HG03442 (cell line): ENCODE measurements around the gene ZC3H6.
A peak's percentile ranks its signal among the peaks of the same experiment; 100 is the strongest.

Experiments
- ATAC-seq: cut with Tn5 transposase; IDR thresholded peaks from one replicate; pipeline ENCODE4 v1.9.1; 2021; ENCODE audit warnings: mild to moderate bottlenecking, moderate library complexity; ENCODE audit not compliant: unreplicated experiment

The ZC3H6 gene, protein sequence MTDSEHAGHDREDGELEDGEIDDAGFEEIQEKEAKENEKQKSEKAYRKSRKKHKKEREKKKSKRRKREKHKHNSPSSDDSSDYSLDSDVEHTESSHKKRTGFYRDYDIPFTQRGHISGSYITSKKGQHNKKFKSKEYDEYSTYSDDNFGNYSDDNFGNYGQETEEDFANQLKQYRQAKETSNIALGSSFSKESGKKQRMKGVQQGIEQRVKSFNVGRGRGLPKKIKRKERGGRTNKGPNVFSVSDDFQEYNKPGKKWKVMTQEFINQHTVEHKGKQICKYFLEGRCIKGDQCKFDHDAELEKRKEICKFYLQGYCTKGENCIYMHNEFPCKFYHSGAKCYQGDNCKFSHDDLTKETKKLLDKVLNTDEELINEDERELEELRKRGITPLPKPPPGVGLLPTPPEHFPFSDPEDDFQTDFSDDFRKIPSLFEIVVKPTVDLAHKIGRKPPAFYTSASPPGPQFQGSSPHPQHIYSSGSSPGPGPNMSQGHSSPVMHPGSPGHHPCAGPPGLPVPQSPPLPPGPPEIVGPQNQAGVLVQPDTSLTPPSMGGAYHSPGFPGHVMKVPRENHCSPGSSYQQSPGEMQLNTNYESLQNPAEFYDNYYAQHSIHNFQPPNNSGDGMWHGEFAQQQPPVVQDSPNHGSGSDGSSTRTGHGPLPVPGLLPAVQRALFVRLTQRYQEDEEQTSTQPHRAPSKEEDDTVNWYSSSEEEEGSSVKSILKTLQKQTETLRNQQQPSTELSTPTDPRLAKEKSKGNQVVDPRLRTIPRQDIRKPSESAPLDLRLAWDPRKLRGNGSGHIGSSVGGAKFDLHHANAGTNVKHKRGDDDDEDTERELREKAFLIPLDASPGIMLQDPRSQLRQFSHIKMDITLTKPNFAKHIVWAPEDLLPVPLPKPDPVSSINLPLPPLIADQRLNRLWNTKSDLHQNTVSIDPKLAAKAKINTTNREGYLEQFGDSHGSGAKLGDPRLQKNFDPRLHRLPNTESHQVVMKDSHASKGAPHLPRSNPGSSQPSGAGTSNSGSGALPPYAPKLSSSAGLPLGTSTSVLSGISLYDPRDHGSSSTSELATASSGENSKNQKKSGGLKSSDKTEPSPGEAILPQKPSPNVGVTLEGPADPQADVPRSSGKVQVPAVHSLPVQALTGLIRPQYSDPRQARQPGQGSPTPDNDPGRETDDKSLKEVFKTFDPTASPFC

GRCh38 chr2:112275311-112275886, at the start of gene ZC3H6:
Gene ZC3H6 (plus strand): TSS chr2:112275597. CDS start chr2:112275995, 398 bp downstream.
- peak; percentile 94 for ATAC-seq

DNA sequence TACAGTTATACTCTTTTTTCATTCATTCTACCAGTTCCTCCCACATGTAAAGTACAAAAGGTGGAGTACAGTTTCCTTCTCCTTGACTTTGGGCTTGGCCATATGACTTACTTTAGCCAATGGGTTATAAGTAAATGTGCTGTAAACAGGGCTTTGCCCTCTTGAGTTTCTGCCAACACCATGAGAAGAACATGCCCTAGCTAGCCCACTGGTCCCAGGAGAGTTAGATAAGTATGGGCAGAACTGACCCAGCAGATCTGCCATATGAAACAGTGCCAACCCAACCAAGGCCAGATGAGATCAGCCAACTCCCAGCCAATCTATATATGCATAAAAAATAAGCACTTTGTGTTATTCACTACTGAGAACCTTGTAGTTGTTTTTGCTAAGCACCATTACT, 46.0 kb upstream of the ZC3H6 start:
- no peak for ATAC-seq

DNA sequence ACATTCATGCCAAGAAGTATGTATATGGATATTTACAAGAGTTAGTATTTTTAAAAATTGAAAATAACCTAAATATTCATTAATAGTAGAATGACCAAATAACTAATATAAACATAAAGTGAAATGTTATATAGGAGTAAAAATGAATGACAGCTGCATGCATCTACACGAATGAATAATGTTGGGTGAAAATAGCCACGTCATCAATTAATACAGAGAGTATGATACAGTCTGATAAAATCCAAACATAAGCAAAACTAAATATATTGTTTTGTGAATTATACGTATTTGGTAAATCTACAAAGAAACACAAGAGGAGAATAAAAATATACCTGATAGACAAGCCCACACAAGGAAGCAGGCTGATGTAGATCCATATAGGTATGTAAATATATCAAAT, 45.0 kb upstream of the ZC3H6 start:
- no peak for ATAC-seq

- no peak for ATAC-seq
These were observed 35.5 kb upstream of the ZC3H6 start for GRCh38 chr2:112239862-112240261.

DNA sequence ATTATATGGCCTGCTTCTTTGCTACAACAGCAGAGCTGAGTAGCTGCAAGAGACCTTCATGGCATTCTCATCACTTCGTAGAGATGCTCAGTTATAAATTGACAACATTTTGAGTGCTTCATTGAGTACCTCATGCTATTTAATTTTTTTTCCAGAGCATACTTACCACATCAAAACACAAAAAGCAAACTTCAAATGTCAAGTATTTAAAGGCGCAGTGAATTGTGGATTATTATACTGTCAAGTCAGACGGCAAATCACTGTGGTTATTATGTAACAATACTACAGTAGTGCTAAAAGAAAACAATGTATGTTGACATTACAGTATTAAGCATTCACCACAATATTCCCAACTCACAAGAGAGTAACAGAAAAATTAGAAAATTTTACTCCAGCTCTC, 33.0 kb upstream of the ZC3H6 start:
- ATAC-seq: no peak

GRCh38 chr2:112243233-112243632, 32.2 kb upstream of the ZC3H6 start:
- no peak for ATAC-seq

DNA sequence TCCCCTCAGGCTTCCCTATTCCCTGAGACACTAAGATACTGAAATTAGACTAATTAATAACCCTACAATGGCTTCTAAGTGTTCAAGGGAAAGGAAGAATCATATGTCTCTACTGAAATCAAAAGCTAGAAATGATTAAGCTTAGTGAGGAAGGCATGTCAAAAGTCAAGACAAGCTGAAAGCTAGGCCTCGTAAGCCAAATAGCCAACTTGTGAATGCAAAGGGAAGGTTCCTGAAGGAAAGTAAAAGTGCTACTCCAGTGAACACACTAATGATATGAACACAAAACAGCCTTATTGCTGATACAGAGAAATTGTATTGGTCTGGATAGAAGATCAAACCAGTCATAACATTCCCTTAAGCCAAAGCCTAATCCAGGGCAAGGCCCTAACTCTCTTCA, 30.5 kb upstream of the ZC3H6 start:
- ATAC-seq: no peak

GRCh38 chr2:112251271-112251670, 24.1 kb upstream of the ZC3H6 start:
- ATAC-seq: no peak

DNA sequence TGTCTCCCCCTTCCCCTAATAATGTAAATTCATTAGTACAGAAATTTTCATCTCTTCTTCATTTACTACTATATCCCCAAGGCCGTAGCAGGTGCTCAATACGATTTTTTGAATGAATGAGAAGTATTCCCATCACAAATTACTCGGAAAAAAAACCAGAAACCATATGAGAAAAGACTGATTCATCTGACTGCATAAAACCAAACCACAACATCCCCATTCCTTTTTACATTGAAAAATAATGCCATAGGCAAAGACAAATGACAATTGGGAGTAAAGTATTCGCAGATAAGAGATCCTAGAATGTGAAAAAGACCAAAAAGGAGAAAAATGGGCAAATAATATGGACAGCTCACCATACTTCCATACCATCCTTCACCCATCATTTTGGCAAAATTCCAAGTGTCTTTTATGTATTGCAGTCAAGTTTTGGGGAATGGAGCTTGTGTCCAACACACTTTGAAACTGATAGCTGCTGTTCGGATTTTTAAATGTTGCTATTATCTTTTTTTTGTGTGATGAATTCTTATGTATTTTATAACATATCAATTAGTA, 22.1 kb upstream of the ZC3H6 start:
- no peak for ATAC-seq

- peak; percentile 89 for ATAC-seq
These were observed 20.7 kb upstream of the ZC3H6 start, which contains the start of gene ZC3H8 for GRCh38 chr2:112254466-112255240. Gene ZC3H8 (minus strand): TSS chr2:112255042. CDS start chr2:112254981, 61 bp downstream.

- no peak for ATAC-seq
These were observed 19.5 kb upstream of the ZC3H6 start for GRCh38 chr2:112255875-112256274.

- ATAC-seq: no peak
These were observed 18.7 kb upstream of the ZC3H6 start for GRCh38 chr2:112256654-112257053.

DNA sequence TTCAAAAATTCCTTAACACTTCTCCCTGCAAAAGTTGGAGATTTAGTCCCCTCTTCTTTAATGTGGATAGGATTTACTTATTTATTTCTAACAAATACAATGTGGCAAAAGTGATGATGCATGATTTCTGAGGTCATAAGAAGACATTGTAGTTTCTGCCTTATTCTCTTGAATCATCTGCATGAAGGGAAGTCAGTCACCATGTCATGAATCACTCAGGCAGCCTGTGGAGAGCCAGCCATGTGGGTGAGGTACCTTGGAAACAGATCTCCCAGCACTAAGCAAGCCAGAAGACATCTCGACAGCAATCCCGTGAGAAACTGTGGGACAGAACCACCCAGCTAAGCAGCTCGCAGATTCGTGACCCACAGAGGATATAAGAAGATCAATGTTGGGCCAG, 17.8 kb upstream of the ZC3H6 start:
- no peak for ATAC-seq

DNA sequence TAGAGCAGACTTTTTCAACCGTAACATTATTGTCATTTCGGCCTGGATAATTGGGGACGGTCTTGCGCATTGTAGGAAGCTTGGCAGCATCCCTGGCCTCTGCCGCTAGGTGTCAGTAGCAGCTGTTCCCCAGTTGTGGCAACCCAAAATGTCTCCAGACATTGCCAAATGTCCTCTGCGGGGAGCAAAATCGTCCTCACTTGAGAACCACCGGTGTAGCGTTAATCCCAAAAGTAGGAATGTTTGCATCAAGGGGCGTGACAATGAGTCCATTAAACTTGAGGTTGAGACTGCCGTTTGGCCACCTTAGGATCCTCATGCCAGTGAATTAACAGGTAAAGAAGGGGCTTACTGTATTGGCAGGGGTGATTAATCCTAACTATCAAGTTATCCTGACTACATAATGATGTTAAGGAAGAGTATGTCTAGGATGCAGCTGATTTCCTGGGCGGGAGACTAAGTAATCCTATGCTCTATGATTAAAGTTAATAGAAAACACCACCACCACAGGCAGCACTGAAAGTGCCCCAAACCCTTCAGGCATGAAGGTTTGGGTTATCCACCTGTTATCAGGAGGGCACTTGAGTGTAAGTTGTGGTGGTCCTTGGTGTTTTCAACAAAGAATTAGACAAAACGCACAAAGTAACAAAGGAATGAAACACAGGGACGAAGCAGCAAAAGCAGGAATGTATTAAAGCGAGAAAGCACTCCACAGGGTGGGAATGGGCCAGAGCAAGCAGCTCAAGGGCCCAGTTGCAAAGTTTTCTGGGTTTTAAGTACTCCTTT, 15.7 kb upstream of the ZC3H6 start:
- ATAC-seq: no peak

DNA sequence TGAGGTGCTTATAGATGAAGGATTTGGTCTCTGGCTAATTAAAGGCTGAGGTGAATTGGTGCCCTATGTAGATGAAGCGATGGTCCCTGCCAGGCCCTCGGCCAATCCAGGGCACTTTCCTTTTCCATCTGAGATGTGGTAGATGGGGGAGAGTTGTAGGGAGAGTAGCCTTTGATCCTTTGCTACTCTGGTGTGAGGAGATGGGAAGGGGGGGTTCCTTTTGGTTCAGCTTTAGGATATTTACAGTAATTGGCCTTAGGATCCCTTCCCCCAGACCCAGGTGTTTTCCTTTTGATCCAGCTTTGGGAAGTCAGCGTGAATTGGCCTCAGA, 15.1 kb upstream of the ZC3H6 start:
- ATAC-seq: no peak

GRCh38 chr2:112262876-112263275, 12.5 kb upstream of the ZC3H6 start:
- ATAC-seq: no peak

DNA sequence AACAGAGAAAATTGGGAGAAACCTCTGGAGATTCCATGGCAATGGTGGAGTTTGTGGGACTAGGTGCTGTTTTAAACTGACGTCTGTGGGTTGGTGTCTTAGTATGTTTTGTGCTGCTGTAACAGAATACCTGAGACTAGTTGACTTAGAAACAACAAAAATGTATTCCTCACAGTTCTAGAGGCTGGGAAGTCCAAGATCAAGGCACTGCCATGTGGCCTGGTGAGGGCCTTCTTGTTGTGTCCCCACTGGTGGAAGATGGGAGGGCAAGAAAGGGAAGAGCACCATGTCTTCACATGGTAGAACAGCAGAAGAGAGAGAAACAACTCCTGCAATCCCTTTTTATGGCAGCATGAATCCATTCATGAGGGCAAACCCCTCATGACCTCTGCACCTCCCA, 6.8 kb upstream of the ZC3H6 start:
- ATAC-seq: no peak

DNA sequence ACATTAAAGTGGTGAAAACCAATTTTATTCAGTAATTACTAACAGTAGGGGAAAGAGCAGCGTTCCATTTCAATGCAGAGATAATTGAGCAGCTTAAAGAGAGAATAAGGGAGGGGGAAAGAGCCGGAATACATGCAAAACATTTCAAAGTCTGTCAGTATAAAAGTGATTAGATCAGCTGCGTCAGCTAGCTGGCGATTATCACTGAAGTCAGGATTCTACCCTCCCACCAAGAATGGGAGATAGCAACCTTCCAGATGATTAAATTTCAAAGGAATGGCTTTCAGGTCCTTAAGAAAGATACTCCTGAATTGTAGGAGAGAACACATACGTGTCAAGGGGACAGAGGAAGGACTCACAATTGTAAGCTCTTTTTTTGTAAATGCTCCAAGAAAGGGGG, 2.7 kb upstream of the ZC3H6 start:
- ATAC-seq: no peak

- ATAC-seq: no peak
These were observed 2.0 kb upstream of the ZC3H6 start for GRCh38 chr2:112273349-112273748.
